Measurements from ENCODE around the gene DENND1A.

The DENND1A gene

GRCh38 chr9:123868002-123868401 lies 61.9 kb downstream of the DENND1A start:
- H3K4me3 Mint-ChIP-seq = no peak overlapping the region
- no peaks in the 10 kb centered on the region for H3K27me3 Mint-ChIP-seq
- H3K4me1 Mint-ChIP-seq = peaks cover 13% of the 10 kb centered on the region
- H3K36me3 Mint-ChIP-seq = peaks cover 6% of the 10 kb centered on the region
- no peaks in the 10 kb centered on the region for H3K9me3 Mint-ChIP-seq
- ATAC-seq = no peak
- no peak overlapping the region for H3K27ac Mint-ChIP-seq

GRCh38 chr9:123867034-123867433 lies 62.9 kb downstream of the DENND1A start:
- no peaks in the 10 kb centered on the region for H3K27me3 Mint-ChIP-seq
- peaks cover 6% of the 10 kb centered on the region for H3K36me3 Mint-ChIP-seq
- no peak overlapping the region for H3K4me3 Mint-ChIP-seq
- no peak overlapping the region for H3K27ac Mint-ChIP-seq
- no peaks in the 10 kb centered on the region for H3K9me3 Mint-ChIP-seq
- peaks cover 13% of the 10 kb centered on the region for H3K4me1 Mint-ChIP-seq
- peak; percentile 76 for ATAC-seq

GRCh38 chr9:123866497-123866896 lies 63.4 kb downstream of the DENND1A start:
- Mint-ChIP-seq H3K9me3 (no peaks in the 10 kb centered on the region), H3K4me3 (no peak overlapping the region), H3K27ac (no peak overlapping the region), H3K4me1 (peaks cover 13% of the 10 kb centered on the region), H3K36me3 (peaks cover 6% of the 10 kb centered on the region), H3K27me3 (no peaks in the 10 kb centered on the region)
- ATAC-seq = no peak

GRCh38 chr9:123865226-123866000 lies 64.5 kb downstream of the DENND1A start:
- H3K4me1 Mint-ChIP-seq = peaks cover 13% of the 10 kb centered on the region
- H3K27ac Mint-ChIP-seq = no peak overlapping the region
- no peaks in the 10 kb centered on the region for H3K27me3 Mint-ChIP-seq
- no peak for ATAC-seq
- no peak overlapping the region for H3K4me3 Mint-ChIP-seq
- peaks cover 6% of the 10 kb centered on the region for H3K36me3 Mint-ChIP-seq
- H3K9me3 Mint-ChIP-seq = no peaks in the 10 kb centered on the region

- ATAC-seq = no peak
- no peak overlapping the region for H3K27ac Mint-ChIP-seq
- no peak overlapping the region for H3K4me3 Mint-ChIP-seq
- no peaks in the 10 kb centered on the region for H3K27me3 Mint-ChIP-seq
- peaks cover 13% of the 10 kb centered on the region for H3K4me1 Mint-ChIP-seq
- H3K36me3 Mint-ChIP-seq = no peaks in the 10 kb centered on the region
- H3K9me3 Mint-ChIP-seq = no peaks in the 10 kb centered on the region
These were observed 65.7 kb downstream of the DENND1A start for GRCh38 chr9:123864251-123864650.

GRCh38 chr9:123863164-123863855 lies 66.6 kb downstream of the DENND1A start:
- no peak for ATAC-seq
- H3K27ac Mint-ChIP-seq = no peak overlapping the region
- peaks cover 4% of the 10 kb centered on the region for H3K36me3 Mint-ChIP-seq
- no peaks in the 10 kb centered on the region for H3K27me3 Mint-ChIP-seq
- no peaks in the 10 kb centered on the region for H3K9me3 Mint-ChIP-seq
- H3K4me1 Mint-ChIP-seq = peaks cover 13% of the 10 kb centered on the region
- no peak overlapping the region for H3K4me3 Mint-ChIP-seq

- H3K4me3 Mint-ChIP-seq = no peak overlapping the region
- H3K27ac Mint-ChIP-seq = no peak overlapping the region
- no peaks in the 10 kb centered on the region for H3K9me3 Mint-ChIP-seq
- H3K4me1 Mint-ChIP-seq = peaks cover under 1% of the 10 kb centered on the region
- no peak for ATAC-seq
- peaks cover 10% of the 10 kb centered on the region for H3K36me3 Mint-ChIP-seq
- H3K27me3 Mint-ChIP-seq = no peaks in the 10 kb centered on the region
These were observed 68.2 kb downstream of the DENND1A start for GRCh38 chr9:123861756-123862120.

GRCh38 chr9:123861086-123861755 lies 68.7 kb downstream of the DENND1A start:
- H3K36me3 Mint-ChIP-seq = peaks cover 16% of the 10 kb centered on the region
- H3K27me3 Mint-ChIP-seq = no peaks in the 10 kb centered on the region
- no peaks in the 10 kb centered on the region for H3K9me3 Mint-ChIP-seq
- no peak for ATAC-seq
- H3K4me1 Mint-ChIP-seq = no peaks in the 10 kb centered on the region
- H3K4me3 Mint-ChIP-seq = no peak overlapping the region
- H3K27ac Mint-ChIP-seq = no peak overlapping the region

GRCh38 chr9:123860603-123861002 lies 69.3 kb downstream of the DENND1A start:
- Mint-ChIP-seq H3K36me3 (peaks cover 20% of the 10 kb centered on the region), H3K4me3 (no peak overlapping the region), H3K27me3 (no peaks in the 10 kb centered on the region), H3K27ac (no peak overlapping the region), H3K9me3 (no peaks in the 10 kb centered on the region), H3K4me1 (no peaks in the 10 kb centered on the region)
- no peak for ATAC-seq

GRCh38 chr9:123852403-123852802 lies 77.5 kb downstream of the DENND1A start:
- H3K4me3 Mint-ChIP-seq = no peak overlapping the region
- no peak for ATAC-seq
- H3K4me1 Mint-ChIP-seq = no peaks in the 10 kb centered on the region
- H3K9me3 Mint-ChIP-seq = peaks cover 5% of the 10 kb centered on the region
- peaks cover 63% of the 10 kb centered on the region for H3K36me3 Mint-ChIP-seq
- H3K27ac Mint-ChIP-seq = no peak overlapping the region
- H3K27me3 Mint-ChIP-seq = no peaks in the 10 kb centered on the region

GRCh38 chr9:123851851-123852250 lies 78.1 kb downstream of the DENND1A start:
- H3K36me3 Mint-ChIP-seq = peaks cover 65% of the 10 kb centered on the region
- no peaks in the 10 kb centered on the region for H3K4me1 Mint-ChIP-seq
- H3K27me3 Mint-ChIP-seq = no peaks in the 10 kb centered on the region
- no peak overlapping the region for H3K27ac Mint-ChIP-seq
- H3K9me3 Mint-ChIP-seq = peaks cover 7% of the 10 kb centered on the region
- no peak overlapping the region for H3K4me3 Mint-ChIP-seq
- no peak for ATAC-seq

GRCh38 chr9:123848447-123849085 lies 81.4 kb downstream of the DENND1A start:
- no peak for ATAC-seq
- Mint-ChIP-seq H3K4me3 (no peak overlapping the region), H3K4me1 (no peaks in the 10 kb centered on the region), H3K36me3 (peaks cover 69% of the 10 kb centered on the region), H3K27ac (no peak overlapping the region), H3K27me3 (no peaks in the 10 kb centered on the region), H3K9me3 (peaks cover 11% of the 10 kb centered on the region)

GRCh38 chr9:123846966-123847365 lies 83.0 kb downstream of the DENND1A start:
- Mint-ChIP-seq H3K36me3 (peaks cover 82% of the 10 kb centered on the region), H3K9me3 (peaks cover 15% of the 10 kb centered on the region), H3K27ac (no peak overlapping the region), H3K4me1 (no peaks in the 10 kb centered on the region), H3K4me3 (no peak overlapping the region), H3K27me3 (no peaks in the 10 kb centered on the region)
- ATAC-seq = no peak

- Mint-ChIP-seq H3K9me3 (peaks cover 15% of the 10 kb centered on the region), H3K36me3 (peaks cover 66% of the 10 kb centered on the region), H3K4me3 (no peak overlapping the region), H3K4me1 (no peaks in the 10 kb centered on the region), H3K27me3 (no peaks in the 10 kb centered on the region), H3K27ac (no peak overlapping the region)
- no peak for ATAC-seq
These were observed 86.2 kb downstream of the DENND1A start for GRCh38 chr9:123843703-123844102.

- peaks cover 22% of the 10 kb centered on the region for H3K4me1 Mint-ChIP-seq
- H3K36me3 Mint-ChIP-seq = peaks cover 17% of the 10 kb centered on the region
- H3K27ac Mint-ChIP-seq = peak overlapping the region; percentile 77
- H3K27me3 Mint-ChIP-seq = no peaks in the 10 kb centered on the region
- no peaks in the 10 kb centered on the region for H3K9me3 Mint-ChIP-seq
- no peak overlapping the region for H3K4me3 Mint-ChIP-seq
- ATAC-seq = no peak
These were observed 94.1 kb downstream of the DENND1A start for GRCh38 chr9:123835821-123836220.
